Stimulated activated CD4-positive, alpha-beta T cell treated with anti-CD3 and anti-CD28 coated beads, Interleukin-2, amount 100 ng/mL, for 48 hours (primary cell): ENCODE measurements around the gene VCY1B.
"Not testable (repeated sequence)": the region's sequence is repeated elsewhere in the genome, so short reads cannot be mapped to it uniquely, and the experiment has no call there.

Experiments used
- DNase-seq, 2 donors: peaks; one replicate each; pipeline ENCODE4 v3.0.0-alpha.2; 2020

VCY1B gene

GRCh38 chrY:14055927-14056326 is at the start of gene VCY1B:
Gene VCY1B, plus strand, starts transcription at chrY:14056227. Its CDS starts 63 bp downstream, at chrY:14056290.
- DNase-seq: not testable (repeated sequence)

- not testable (repeated sequence) for DNase-seq
Observed at GRCh38 chrY:14011916-14012315, 44.1 kb upstream of the VCY1B start.

- DNase-seq: not testable (repeated sequence)
Observed at GRCh38 chrY:14030395-14030794, 25.6 kb upstream of the VCY1B start.

GRCh38 chrY:14085877-14086276 is 29.9 kb downstream of the VCY1B start:
- DNase-seq: no peak
